GM18519 (cell line): ENCODE measurements around the gene SCG5.

Experiments
- ATAC-seq: cut with Tn5 transposase; IDR thresholded peaks from one replicate; pipeline ENCODE4 v1.9.1; 2021; ENCODE audit warnings: mild to moderate bottlenecking, moderate library complexity; ENCODE audit not compliant: unreplicated experiment, low FRiP score

SCG5 gene

DNA sequence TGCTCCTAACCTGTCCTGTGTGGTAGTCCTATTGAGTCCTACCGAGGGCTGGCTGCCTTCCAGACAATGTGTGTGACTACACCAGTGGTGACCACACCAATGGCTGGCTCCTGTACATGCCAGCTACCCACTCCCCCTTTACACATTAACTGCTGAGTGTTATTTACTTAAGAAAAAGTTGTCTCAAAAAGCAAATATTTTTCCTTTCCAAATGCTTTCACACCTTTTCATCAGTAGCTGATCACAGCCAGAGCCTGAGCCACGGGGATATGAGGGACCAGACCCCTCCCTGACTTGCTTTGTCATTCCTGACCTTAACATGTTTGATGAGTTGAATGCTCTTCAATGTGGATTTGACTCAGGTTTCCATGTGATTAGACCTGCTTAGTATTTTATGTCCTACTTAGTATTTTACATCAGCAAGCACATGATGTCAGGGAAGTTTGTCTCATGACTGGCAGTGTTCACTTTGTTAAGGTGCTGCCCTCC is 46.7 kb downstream of the SCG5 start:
- no peak for ATAC-seq

DNA sequence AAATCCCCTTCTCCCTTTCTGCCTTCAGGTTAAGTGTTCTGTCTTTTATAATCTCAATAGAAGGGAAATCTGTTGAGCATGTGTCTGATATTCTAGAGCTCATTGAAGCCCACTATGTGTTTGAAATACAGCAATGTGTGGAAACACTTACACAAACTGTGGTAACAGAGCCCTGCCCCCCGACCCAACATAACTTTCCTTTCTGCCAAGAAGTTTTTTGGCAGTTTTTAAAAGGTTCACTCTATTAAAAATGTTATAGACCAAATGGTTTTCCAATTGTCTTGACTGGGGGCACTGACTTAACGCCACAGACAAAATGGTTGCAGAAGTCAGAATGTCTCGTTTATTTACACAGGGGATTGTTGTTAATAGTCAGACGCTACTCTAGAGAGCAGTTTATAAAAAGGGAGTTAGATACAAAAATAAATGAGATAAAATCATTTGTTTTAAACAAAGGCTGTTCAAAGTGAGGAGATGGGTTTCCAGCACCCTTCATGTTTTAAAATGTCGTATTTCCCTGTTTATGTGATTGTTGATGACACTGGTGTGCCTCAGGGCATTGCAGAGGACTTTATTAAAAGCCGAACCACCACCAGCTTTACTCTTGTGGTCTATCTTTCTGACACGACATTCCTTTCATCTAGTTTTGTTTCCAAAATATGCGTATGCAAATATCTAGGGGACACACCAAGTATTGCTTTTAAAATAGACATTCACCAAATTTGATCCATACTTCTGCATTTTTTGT is 49.6 kb downstream of the SCG5 start:
- ATAC-seq: no peak

GRCh38 chr15:32691689-32692038 is 50.2 kb downstream of the SCG5 start:
- no peak for ATAC-seq

GRCh38 chr15:32692286-32692685 is 50.8 kb downstream of the SCG5 start:
- ATAC-seq: no peak

DNA sequence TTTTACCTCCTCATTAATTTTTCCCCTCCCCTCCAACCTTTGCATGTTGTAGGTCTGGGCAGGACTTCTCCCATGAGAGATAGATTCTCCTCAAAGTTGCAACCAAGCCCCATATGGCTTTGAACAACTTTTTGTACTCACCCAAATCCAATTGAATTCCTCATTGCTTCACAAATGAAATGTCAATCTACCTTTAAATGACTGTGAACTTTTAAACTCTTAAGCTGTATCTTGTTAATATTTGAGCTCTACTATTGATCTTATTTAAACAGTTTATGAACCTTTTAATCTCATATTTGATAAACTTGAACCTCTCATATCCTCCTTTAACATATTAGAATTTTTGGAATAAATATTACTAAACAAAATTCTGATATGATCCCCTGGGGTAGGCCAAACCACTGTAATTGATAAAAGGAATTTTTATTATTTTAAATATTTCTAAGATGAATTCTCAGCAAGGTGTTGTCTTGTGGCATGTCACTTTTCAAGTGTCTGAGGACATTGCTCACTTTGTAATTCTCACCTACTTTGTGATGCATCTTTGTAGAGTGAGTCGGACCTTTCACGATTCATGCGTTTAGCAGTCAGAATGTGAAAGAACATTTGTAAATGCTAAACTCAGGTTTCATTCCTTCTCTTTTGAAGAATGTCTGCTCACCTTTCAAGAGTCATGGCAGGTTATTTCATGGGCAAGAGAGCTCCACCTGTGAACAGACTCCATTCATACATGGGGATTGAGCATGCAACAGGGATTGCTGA is 52.9 kb downstream of the SCG5 start:
- ATAC-seq: no peak

DNA sequence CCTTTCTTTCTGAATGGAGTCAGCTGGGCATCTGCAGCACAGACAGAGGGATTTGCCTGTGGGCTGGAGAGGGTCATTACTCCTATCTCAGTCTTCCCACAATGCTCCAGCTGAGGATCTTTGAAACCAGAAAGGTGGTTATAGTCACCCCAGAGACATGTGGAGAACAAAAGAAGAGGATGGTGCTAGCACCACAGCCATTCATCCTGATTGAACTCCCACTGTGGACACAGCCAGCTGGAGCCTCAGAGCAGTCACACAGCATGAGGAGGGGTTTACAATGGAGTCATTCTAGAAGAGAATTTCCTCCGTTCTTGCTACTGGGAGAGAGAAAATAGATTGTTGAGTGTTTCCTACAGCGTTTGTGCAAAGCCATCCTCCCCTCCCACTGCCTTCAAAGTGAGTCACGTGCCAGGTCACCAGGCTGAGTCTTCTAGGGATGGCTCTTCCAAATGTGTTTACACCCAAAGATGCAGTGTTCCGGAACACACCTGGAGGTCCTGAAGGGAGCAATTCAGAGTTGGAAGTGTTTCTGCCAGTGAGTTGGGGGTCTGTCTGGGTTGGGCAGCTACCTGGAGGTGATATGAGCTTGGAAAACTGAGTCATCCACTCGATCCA is 57.4 kb downstream of the SCG5 start:
- ATAC-seq: no peak

- no peak for ATAC-seq
These were observed 59.1 kb downstream of the SCG5 start for GRCh38 chr15:32700501-32701150.

- ATAC-seq: no peak
These were observed 60.4 kb downstream of the SCG5 start for GRCh38 chr15:32701863-32702262.

- no peak for ATAC-seq
These were observed 63.0 kb downstream of the SCG5 start for GRCh38 chr15:32704395-32704981.

DNA sequence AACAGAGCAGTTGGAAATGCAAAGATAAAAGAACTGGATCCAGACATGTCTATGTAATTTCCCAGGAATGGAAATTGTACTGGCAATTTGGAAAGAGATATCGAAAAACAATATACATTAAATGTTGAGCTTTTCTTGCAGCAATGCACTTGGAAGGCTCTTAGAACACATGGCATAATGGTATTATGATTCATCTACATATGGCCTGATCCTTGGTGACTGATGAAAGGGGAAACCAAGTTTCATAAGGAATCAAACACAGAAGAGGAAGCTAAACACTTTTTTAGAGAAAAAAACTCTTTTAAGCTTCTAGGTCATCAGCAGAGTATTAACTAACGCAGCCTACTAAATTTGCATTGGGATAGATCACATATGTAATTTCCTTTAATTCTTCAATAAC is 63.9 kb downstream of the SCG5 start:
- ATAC-seq: no peak

DNA sequence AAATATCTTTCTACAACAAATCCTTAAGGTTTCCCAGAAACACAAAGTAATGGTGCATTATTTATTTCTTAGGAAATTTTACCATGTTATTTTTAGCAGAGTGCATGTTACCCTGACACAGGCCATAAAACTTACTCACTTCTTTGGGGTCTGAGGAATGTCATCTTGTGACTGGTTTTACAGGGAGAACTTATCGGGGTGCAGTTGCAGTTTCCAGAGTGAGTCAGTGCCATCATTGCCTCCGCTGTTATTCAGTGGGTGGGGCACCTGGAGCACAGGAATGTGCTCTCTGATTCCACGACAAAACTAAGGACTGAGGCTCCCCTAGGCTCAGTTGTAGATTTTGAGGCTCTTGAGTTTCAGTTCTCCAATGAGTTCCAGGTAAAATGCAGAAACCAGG is 65.2 kb downstream of the SCG5 start:
- no peak for ATAC-seq

- no peak for ATAC-seq
These were observed 65.9 kb downstream of the SCG5 start for GRCh38 chr15:32707436-32707835.

GRCh38 chr15:32709295-32710033 is 68.0 kb downstream of the SCG5 start:
- no peak for ATAC-seq

GRCh38 chr15:32715276-32715675 is 73.8 kb downstream of the SCG5 start:
- ATAC-seq: no peak

- ATAC-seq: no peak
These were observed 74.9 kb downstream of the SCG5 start for GRCh38 chr15:32716216-32716914.

GRCh38 chr15:32716915-32717425 is 75.5 kb downstream of the SCG5 start:
- ATAC-seq: no peak

DNA sequence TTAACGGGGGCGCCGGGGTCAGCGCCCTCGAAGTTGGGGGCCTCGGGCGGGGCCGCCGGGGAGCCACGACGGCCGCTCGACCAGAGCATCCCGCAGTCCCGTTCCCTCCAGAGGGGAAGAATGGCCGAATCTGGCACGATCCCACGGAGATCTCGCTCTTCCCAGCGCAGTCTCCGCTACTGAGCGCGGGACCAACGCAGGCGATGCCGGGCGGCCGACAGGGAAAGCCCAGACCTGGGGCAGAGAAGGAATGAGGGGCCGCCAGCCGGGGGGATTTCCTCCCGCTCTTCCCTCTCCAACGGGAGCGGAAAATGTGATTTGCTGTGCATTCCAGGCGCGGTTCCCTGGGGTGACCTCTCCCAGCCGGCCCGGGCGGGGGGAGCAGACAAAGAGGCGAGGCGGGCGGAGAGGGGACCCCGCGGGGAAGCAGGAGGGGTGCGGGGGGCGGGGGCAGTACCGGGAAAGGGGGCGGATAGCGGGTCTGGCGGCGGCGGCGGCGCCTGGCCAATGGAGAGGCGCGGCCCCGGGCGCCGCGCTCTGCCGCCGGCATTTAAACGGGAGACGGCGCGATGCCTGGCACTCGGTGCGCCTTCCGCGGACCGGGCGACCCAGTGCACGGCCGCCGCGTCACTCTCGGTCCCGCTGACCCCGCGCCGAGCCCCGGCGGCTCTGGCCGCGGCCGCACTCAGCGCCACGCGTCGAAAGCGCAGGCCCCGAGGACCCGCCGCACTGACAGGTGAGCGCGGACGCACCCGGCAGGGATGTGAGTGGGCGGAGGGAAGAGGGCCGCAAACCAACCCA is 76.1 kb downstream of the SCG5 start, which contains the start of gene GREM1:
GREM1 (plus strand) TSS at position 579 of the 801 bp plus-strand sequence. CDS start 12,687 bp downstream, outside the sequence.
- ATAC-seq: no peak

DNA sequence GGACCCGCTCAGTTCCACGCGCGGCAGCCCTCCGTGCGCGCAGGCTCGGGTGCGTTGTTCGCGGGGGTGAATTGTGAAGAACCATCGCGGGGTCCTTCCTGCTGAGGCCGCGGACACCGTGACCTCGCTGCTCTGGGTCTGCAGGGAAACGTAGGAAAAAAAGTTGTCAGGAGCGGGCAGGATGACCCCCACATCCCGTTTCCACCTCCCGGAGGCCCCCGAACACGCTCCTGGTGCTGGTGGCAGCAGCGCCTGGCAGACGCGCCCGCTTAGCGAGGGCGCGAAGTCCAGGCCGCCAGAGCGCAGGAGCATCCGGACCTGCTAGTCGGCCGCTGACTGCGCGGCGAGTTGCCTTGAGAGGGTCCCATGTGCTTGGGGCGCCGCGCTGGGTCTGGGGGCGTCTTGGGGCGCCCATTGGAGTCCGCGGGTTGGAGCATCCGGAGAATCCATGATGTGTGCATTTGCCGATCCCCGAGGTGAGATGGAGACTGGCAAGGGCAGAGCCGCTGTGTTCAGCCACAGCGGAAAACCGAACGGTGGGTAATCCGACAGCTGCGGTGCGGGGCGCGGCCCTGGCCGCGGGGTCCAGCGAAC is 76.8 kb downstream of the SCG5 start:
- ATAC-seq: no peak
